NB4 (cell line): Measurements from ENCODE around the gene BMP7.

Source experiments
- DNase-seq: peaks from one replicate; pipeline ENCODE4 v3.0.0; 2010; ENCODE audit warnings: low read depth
- H3K4me3 ChIP-seq: one replicate; pipeline ENCODE4 v1.5.1; 2011; ENCODE audit warnings: mild to moderate bottlenecking, low read depth, low read length, moderate library complexity
- MYC ChIP-seq: IDR thresholded peaks from 2 replicates; pipeline ENCODE4 v1.6.1; 2011; ENCODE audit warnings: low read depth, low read length
- POLR2A ChIP-seq: IDR thresholded peaks from 2 replicates; pipeline ENCODE4 v1.6.1; 2011; ENCODE audit warnings: mild to moderate bottlenecking; ENCODE audit not compliant: insufficient read length; ENCODE audit errors: extremely low read depth
- TF ChIP-seq, protein P1 (sequence below): IDR thresholded peaks from 2 replicates; pipeline ENCODE4 v1.6.1; 2011; ENCODE audit warnings: low read depth, low read length
- TF ChIP-seq, protein P2 (sequence below): IDR thresholded peaks from one replicate; pipeline ENCODE4 v1.5.1; 2012; ENCODE audit warnings: low read depth, low read length

Gene BMP7

DNA sequence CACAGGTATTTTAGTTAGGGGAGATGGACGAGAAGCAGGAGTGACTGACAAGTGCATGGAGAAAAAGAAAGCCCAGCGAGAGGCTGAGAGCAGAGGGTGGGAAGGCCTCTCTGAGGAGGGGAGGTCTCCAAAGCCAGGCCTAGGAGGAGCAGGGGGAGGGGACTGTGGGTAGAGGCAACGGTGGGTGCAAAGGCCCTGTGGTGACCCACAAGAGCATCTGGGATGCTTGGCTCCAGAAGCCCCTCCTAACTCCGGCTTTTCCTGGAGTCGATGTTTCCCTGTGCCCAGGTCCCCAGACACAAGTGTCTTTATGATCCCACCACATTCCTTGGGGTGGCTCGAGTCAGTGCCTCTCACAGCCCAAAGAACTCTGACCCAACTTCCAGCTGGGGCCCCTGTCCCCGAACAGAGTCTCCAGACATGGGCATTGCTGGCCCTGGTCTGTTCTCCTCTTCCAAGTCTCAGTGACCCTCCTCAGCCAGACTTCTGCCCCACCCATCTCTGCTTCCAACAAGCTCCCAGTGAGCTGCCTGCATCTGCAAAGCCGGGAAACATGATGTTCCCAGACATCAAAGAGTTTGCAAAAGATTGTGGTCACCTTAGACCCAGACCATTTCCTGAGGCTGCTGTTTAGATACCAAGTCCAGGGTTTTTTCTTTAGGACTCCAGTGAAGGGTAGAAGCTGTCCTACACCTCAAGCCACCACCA, 11.1 kb upstream of the BMP7 start:
- TF ChIP-seq, protein P1, sequence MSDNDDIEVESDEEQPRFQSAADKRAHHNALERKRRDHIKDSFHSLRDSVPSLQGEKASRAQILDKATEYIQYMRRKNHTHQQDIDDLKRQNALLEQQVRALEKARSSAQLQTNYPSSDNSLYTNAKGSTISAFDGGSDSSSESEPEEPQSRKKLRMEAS, result no peak
- H3K4me3 ChIP-seq, result no peak overlapping the region
- no peak for DNase-seq

DNA sequence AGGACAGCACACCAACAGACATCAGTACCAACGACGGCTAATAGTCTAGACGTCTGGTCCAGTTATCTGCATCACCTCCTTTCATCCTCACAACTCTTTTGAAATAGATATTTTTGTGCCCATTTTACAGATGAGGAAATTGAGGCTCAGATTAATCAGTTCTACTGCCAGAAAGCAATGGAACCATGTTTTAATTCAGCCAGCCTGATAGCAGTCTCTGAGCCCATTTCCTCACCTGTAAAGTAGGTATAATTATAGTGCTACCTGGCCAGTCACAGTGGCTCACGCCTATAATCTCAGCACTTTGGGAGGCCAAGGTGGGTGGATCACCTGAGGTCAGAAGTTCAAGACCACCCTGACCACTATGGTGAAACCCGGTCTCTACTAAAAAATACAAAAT, 9.8 kb upstream of the BMP7 start:
- TF ChIP-seq, protein P2, sequence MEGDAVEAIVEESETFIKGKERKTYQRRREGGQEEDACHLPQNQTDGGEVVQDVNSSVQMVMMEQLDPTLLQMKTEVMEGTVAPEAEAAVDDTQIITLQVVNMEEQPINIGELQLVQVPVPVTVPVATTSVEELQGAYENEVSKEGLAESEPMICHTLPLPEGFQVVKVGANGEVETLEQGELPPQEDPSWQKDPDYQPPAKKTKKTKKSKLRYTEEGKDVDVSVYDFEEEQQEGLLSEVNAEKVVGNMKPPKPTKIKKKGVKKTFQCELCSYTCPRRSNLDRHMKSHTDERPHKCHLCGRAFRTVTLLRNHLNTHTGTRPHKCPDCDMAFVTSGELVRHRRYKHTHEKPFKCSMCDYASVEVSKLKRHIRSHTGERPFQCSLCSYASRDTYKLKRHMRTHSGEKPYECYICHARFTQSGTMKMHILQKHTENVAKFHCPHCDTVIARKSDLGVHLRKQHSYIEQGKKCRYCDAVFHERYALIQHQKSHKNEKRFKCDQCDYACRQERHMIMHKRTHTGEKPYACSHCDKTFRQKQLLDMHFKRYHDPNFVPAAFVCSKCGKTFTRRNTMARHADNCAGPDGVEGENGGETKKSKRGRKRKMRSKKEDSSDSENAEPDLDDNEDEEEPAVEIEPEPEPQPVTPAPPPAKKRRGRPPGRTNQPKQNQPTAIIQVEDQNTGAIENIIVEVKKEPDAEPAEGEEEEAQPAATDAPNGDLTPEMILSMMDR, result no peak
- TF ChIP-seq, protein P1, result no peak
- TF ChIP-seq MYC (no peak), POLR2A (no peak)
- no peak for DNase-seq
- H3K4me3 ChIP-seq, result no peak overlapping the region

DNA sequence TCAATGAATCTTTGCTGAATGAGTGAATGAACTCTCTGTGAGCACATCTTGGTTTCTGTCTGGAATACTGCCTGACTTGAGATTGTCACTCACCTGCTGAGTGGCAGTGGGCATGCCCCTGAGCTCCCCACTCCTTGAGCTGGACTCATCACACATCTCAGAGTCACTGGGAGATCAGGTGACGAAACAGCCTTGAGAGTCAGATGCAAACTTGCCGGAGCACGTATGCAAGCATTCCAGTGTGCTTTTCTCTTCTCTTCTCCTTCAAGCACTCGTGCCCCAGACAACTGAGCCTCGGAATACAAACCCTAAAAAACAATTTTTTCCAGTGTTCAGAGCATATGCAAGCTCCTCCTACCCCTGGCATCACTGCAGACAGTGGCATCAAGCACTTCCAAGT, 9.4 kb upstream of the BMP7 start:
- no peak overlapping the region for H3K4me3 ChIP-seq
- no peak for TF ChIP-seq POLR2A
- TF ChIP-seq, protein P2, result no peak
- DNase-seq, result no peak

DNA sequence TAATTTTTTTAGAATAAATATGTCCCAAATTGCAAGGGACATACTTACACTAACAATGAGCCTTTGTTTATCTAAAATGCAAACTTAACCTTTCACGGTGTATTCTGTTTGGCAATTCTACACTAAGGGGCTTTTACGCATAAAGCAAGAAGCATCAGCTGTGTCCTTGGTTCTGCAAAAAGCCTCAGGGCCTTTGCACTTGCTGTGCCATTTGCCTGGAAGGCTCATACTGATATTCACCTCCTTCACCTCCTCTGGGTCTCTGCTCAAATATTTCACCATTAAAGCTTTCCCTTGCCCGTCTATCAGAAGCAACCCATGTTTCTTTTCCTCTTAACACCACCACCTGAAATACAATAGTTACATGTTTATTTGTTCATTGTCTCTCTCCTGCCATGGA, 8.9 kb upstream of the BMP7 start:
- TF ChIP-seq, protein P2, result no peak
- no peak for TF ChIP-seq POLR2A
- TF ChIP-seq, protein P1, result no peak
- TF ChIP-seq MYC, result no peak
- DNase-seq, result no peak
- no peak overlapping the region for H3K4me3 ChIP-seq

DNA sequence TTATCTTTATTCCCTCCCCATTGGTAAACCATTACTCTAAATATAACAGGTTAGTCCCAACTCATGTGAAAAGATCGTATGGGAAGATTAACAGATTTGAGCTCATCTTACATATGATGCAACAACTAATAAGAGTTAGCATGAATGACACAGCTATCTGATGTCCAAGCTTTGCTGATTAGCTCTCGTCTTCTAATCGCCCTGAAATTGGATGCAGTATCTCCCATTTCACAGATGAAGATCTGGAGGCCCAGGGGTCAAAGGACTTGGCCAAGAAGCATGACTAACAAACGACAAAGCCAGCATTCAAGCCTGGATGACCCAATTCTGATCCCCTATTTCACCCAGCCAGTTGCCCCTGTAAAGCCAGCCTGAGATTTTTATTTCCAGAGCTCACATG, 8.4 kb upstream of the BMP7 start:
- no peak overlapping the region for H3K4me3 ChIP-seq
- TF ChIP-seq, protein P2, result no peak
- TF ChIP-seq, protein P1, result no peak
- no peak for DNase-seq

DNA sequence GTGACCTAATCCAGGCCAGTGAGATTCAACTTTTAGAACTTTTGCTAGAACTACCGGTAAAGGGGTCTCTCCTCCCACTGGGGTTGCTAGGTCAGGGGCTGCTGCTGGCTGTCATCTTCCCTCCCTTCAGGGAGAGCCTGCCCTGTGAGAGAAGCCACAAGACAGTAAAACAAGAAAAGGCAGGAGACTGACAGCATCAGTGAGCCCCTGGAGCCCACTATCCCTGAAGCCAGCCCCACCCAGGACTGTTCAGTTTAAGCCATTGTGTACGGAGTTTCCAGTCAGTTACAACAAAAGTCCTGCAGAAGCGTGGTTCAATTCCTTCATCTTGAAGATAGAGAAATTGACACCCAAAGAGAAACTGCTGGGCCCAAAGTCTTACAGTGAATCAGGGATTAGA, 7.9 kb upstream of the BMP7 start:
- no peak for TF ChIP-seq MYC
- TF ChIP-seq, protein P2, result no peak
- TF ChIP-seq, protein P1, result no peak
- no peak for TF ChIP-seq POLR2A

More for the DNA sequence above, 7.9 kb upstream of the BMP7 start:
- no peak for DNase-seq
- H3K4me3 ChIP-seq, result no peak overlapping the region
